Measurements from ENCODE around the gene ASAP2.
"Not testable (repeated sequence)": the region's sequence is repeated elsewhere in the genome, so short reads cannot be mapped to it uniquely, and the experiment has no call there.

ASAP2 gene

GRCh38 chr2:9397201-9397600, 190.6 kb downstream of the ASAP2 start:
- POLR2A ChIA-PET: no interaction called here
- CTCF ChIA-PET: interaction anchor here (1.0 kb wide), 1 partner anchor 254 kb away, joined by 3 read pairs; no protein-coding TSS in a partner anchor
- H3K4me3 ChIP-seq (ENCODE audit: low read depth, low read length): no peak overlapping the region
- DNase-seq (ENCODE audit: low read depth, low spot score): no peak
- TF ChIP-seq CTCF (IDR thresholded peaks at IDR 0.05; ENCODE audit: insufficient read depth, low read length, missing control alignments): no peak

GRCh38 chr2:9398251-9398650, 191.6 kb downstream of the ASAP2 start:
- H3K4me3 ChIP-seq (ENCODE audit: low read depth, low read length); DNase-seq (ENCODE audit: low read depth, low spot score); CTCF ChIA-PET; POLR2A ChIA-PET: not testable (repeated sequence)

GRCh38 chr2:9398881-9399780, 192.5 kb downstream of the ASAP2 start:
- POLR2A ChIA-PET: no interaction called here
- no peak for TF ChIP-seq CTCF (IDR thresholded peaks at IDR 0.05; ENCODE audit: insufficient read depth, low read length, missing control alignments)
- H3K4me3 ChIP-seq (ENCODE audit: low read depth, low read length): no peak overlapping the region
- no peak for DNase-seq (ENCODE audit: low read depth, low spot score)
- CTCF ChIA-PET: no interaction called here

- H3K4me3 ChIP-seq (ENCODE audit: low read depth, low read length): no peak overlapping the region
- CTCF ChIA-PET: interaction anchor here (1.9 kb wide), 1 partner anchor 8 kb away, joined by 5 read pairs; no protein-coding TSS in a partner anchor
- POLR2A ChIA-PET: no interaction called here
- no peak for DNase-seq (ENCODE audit: low read depth, low spot score)
- no peak for TF ChIP-seq CTCF (IDR thresholded peaks at IDR 0.05; ENCODE audit: insufficient read depth, low read length, missing control alignments)
Measured at GRCh38 chr2:9400268-9401058, 193.9 kb downstream of the ASAP2 start.

- no peak for DNase-seq (ENCODE audit: low read depth, low spot score)
- H3K4me3 ChIP-seq (ENCODE audit: low read depth, low read length): no peak overlapping the region
- TF ChIP-seq CTCF (IDR thresholded peaks at IDR 0.05; ENCODE audit: insufficient read depth, low read length, missing control alignments): no peak
- ChIA-PET CTCF (interaction anchor here (1.9 kb wide), 1 partner anchor 8 kb away, joined by 5 read pairs; no protein-coding TSS in a partner anchor), POLR2A (no interaction called here)
Measured at GRCh38 chr2:9401059-9401547, 194.5 kb downstream of the ASAP2 start.

- no peak overlapping the region for H3K4me3 ChIP-seq (ENCODE audit: low read depth, low read length)
- TF ChIP-seq CTCF (IDR thresholded peaks at IDR 0.05; ENCODE audit: insufficient read depth, low read length, missing control alignments): no peak
- POLR2A ChIA-PET: no interaction called here
- DNase-seq (ENCODE audit: low read depth, low spot score): no peak
- CTCF ChIA-PET: interaction anchor here (1.9 kb wide), 1 partner anchor 9 kb away, joined by 5 read pairs; no protein-coding TSS in a partner anchor
Measured at GRCh38 chr2:9401646-9402371, 195.2 kb downstream of the ASAP2 start.
